NT2/D1 (cell line): ENCODE results near the gene STH.

Experiments
- SUZ12 ChIP-seq: IDR thresholded peaks from 2 replicates; pipeline ENCODE4 v1.6.1; 2011; ENCODE audit not compliant: insufficient read length, insufficient read depth; ENCODE audit errors: extremely low read depth
- YY1 ChIP-seq: IDR thresholded peaks from 2 replicates; pipeline ENCODE4 v1.6.1; 2011; ENCODE audit not compliant: insufficient read length, insufficient read depth

DNA sequence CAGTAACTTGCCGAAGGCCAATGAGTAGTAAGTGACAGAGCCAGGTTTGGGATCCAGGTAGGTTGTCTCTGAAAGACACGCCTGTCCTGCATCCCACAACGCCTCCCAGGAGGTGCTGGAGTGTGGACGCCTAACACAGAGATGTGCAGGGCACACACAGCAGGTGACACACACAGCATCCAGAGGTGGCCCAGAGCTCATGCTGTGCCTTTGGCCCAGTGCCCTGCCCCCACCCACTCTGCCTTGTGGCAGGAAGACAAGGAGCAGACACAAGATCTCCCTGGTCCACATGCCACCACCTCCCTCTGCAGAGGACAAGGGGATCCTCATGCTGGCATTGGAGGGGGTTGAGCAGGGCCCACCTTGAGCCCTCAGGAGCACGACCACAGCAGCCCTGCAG is 14.7 kb upstream of the STH start:
- no peak for TF ChIP-seq SUZ12
- no peak for TF ChIP-seq YY1
